RWPE1 (cell line): ENCODE results near the gene TNS4.

Experiments used
- CTCF ChIA-PET: fragments of 350-600 bp; sonication (Branson Sonifier 250); formaldehyde crosslinking; extraction: SDS; loops from one replicate; lab custom pipeline; 2021; lab: Yijun Ruan, JAX
- POLR2A ChIA-PET: fragments of 400-600 bp; formaldehyde crosslinking; extraction: SDS; loops from one replicate; lab custom pipeline; 2020; ENCODE audit warnings: antibody characterized with exemption; ENCODE audit not compliant: low non-redundant PET; lab: Yijun Ruan, JAX
- DNase-seq: peaks from one replicate; pipeline ENCODE4 v3.0.0; 2012; ENCODE audit warnings: low spot score
- H3K27ac ChIP-seq: fragments of 450-650 bp; 2 replicates; pipeline ENCODE4 v1.5.1; 2017
- TF ChIP-seq, protein P1 (sequence below): fragments of 450-650 bp; conservative IDR thresholded peaks from 2 replicates; pipeline ENCODE4 v1.5.1; 2017; ENCODE audit warnings: low read depth, mild to moderate bottlenecking

TNS4 gene

DNA sequence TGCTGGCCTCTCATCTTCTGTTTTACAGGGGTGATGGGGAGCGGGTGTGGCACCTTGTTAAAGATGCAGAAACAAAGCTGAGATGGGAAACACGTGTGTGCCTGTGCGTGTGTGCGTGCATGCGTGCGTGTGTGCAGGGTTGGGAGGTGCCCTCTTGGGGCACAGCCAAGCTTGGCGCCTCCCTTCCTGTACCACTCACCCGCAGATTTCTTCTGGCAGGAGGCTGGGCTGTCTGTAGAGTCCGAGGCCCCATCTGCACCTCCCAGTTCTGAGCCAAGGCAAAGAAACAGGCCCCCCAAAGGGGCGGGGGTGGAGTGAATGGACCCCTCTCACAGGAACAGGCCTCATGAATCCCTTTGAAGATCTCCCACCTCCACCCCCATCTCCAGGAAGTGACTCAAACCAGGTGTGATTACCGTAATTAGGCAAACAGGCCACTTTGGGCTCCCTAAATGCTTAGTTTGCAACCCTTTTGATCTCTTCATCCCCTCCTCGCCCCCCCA is 20.9 kb downstream of the TNS4 start:
- TF ChIP-seq, protein P1, sequence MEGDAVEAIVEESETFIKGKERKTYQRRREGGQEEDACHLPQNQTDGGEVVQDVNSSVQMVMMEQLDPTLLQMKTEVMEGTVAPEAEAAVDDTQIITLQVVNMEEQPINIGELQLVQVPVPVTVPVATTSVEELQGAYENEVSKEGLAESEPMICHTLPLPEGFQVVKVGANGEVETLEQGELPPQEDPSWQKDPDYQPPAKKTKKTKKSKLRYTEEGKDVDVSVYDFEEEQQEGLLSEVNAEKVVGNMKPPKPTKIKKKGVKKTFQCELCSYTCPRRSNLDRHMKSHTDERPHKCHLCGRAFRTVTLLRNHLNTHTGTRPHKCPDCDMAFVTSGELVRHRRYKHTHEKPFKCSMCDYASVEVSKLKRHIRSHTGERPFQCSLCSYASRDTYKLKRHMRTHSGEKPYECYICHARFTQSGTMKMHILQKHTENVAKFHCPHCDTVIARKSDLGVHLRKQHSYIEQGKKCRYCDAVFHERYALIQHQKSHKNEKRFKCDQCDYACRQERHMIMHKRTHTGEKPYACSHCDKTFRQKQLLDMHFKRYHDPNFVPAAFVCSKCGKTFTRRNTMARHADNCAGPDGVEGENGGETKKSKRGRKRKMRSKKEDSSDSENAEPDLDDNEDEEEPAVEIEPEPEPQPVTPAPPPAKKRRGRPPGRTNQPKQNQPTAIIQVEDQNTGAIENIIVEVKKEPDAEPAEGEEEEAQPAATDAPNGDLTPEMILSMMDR, result no peak
- CTCF ChIA-PET, result interaction anchor here (0.7 to 1.2 kb wide), 2 partner anchors 13 to 79 kb away, joined by 3 to 7 read pairs; no protein-coding TSS in a partner anchor
- peak overlapping the region; percentile 100 for H3K27ac ChIP-seq
- DNase-seq, result peak; percentile 50
- POLR2A ChIA-PET, result no interaction called here

DNA sequence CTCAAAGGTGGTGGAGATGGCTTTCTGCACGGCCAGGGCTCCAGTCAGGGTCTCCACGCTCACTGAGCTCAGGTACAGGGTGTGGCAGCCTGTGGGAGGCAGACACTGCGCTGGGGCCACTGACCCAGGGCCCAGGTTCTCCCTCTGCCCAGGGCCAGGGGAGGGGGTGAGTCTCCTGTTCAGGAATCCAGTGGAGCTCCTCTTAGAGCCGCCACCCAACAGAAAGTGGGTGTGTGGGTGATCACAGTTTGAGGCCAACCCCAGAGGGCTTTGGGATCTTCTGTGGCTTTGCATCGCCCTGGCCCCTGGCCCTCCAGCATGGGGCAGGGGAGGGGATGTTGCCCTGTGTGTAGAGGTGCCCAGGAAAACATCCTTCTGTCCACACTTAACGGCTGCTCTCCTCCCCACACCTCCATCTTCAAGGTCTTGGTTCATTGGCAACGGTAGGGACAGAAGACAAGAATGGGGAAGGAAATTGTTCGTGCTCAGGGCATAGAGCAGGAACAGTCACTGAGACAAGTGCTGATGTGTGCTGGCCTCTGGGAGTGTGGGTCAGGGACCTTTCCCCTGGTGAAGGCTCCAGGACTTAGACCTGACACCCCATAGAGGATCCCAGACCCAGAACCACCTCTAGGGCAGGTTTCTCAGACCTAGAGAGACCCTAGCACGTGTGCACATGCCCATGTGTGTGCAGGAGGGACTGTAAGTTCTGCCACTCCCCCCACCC is 21.5 kb downstream of the TNS4 start:
- peak overlapping the region; percentile 100 for H3K27ac ChIP-seq
- ChIA-PET CTCF (interaction anchor here (0.7 to 1.2 kb wide), 2 partner anchors 13 to 80 kb away, joined by 3 to 7 read pairs; no protein-coding TSS in a partner anchor), POLR2A (no interaction called here)
- DNase-seq, result no peak
- TF ChIP-seq, protein P1, result no peak

DNA sequence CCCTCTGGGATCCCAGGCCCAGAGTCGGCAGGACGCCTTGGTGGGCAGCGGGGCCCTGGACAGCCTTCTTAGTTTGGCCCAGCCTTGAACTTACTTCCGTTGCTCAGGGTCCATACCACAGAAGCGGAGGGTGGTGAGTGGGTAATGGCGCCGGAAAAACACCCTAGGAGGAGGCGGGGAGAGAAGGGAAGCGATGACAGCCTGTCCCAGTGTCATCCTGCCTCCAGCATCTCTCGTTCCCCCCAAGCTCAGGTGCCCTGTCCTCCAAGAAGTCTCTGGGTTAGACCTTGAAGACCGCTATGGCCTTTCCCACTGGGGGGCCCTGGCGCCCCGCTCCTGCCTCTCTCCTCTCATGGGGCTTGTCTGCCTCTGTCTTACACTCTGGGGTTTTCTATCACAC is 22.9 kb downstream of the TNS4 start:
- POLR2A ChIA-PET, result no interaction called here
- CTCF ChIA-PET, result interaction anchor here (0.8 kb wide), 1 partner anchor 44 kb away, joined by 3 read pairs; no protein-coding TSS in a partner anchor
- DNase-seq, result no peak
- TF ChIP-seq, protein P1, result no peak
- peak overlapping the region; percentile 100 for H3K27ac ChIP-seq

DNA sequence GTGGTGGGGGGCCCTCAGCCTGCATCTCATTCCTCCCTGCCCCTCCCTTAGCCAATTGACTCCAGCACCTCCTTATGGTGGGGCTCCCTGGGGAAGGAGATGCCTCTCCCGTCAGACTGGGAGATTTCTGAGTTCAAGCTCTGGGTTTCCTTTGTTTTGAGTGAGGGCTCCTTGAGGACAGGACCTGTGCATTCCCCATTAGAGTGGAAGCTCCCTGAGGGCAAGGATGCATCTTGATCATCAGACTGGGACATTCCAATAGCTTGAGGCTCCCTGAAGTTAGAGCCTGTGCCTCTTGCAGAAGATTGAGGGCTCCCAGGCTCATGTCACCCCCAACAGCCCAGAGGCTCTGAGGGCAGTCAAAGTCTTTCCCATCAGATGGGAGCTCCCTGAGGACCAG is 23.6 kb downstream of the TNS4 start:
- H3K27ac ChIP-seq, result peak overlapping the region; percentile 100
- CTCF ChIA-PET, result interaction anchor here (0.6 to 0.8 kb wide), 2 partner anchors 45 to 74 kb away, joined by 3 read pairs; no protein-coding TSS in a partner anchor
- POLR2A ChIA-PET, result interaction anchor here (0.7 kb wide), 1 partner anchor 22 kb away, joined by 3 read pairs; no protein-coding TSS in a partner anchor
- no peak for DNase-seq
- TF ChIP-seq, protein P1, result no peak

DNA sequence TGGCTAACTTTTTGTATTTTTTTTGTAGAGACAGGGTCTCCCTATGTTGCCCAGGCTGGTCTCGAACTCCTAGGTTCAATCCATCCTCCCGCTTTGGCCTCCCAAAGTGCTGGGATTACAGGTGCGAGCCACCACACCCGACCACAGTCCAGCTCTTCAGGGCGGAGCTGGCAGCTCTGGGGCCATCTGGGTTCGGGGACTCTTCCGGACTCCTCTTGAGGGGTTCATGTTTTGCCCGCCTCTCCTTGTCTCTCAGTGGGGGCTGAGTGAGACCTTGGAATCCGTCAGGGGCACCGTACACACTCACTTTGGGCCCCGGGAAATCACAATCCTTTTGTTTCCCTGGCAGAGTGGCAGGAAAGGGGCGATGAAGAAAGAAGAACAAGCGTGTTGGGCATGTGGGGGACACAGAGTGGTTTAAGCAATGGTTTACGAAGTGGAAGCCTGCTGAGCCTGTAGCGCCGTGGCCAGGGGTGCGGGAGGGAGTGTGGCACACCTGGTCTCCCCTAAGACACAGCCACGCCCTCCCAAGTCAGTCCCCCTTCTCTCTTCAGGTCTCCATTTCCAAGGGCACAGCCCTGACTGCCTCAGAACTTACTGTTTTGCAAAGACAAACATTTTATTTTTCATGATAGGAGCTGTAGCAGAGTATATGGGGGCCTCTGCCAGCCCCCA is 26.1 kb downstream of the TNS4 start:
- TF ChIP-seq, protein P1, result no peak
- POLR2A ChIA-PET, result interaction anchor here (0.7 to 1.0 kb wide), 3 partner anchors 22 to 53 kb away, joined by 6 to 8 read pairs (median 6); no protein-coding TSS in a partner anchor
- CTCF ChIA-PET, result interaction anchor here (0.6 to 1.9 kb wide), 9 partner anchors 10 to 84 kb away, joined by 3 to 10 read pairs (median 4); partner anchors contain the start of gene TOP2A
- H3K27ac ChIP-seq, result peak overlapping the region; percentile 100
- DNase-seq, result no peak

DNA sequence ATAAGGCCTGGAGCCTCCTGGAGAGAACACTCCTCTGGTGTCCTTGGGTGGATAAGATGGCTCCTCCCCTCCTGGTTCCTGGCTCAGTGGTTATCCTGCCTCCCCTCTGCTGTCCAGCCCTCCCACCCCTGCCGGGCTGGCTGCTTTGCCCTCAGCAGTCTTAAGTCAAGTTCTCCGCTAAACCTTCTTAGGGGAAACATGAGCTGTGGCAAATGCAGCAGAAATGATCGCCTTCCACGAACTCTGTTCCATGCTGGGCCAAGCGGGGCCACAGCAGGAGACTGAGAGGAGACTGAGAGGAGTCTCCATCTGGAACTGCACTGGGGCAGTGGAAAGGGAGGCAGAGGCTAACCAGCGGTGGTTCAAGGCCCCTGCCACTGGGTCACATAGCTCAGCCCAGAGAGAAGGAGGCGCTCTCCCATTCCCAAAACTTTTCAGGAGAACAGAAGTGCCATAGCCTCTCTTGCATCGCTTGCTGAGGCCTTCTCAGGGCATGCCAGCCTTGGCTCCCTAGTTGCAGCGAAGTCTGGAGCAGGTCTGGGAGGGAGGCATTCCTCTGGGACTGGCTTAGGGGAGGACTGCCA is 26.9 kb downstream of the TNS4 start:
- peak overlapping the region; percentile 100 for H3K27ac ChIP-seq
- ChIA-PET CTCF (interaction anchor here (0.6 to 1.9 kb wide), 2 partner anchors 37 to 59 kb away, joined by 3 to 10 read pairs; no protein-coding TSS in a partner anchor), POLR2A (no interaction called here)
- TF ChIP-seq, protein P1, result no peak
- no peak for DNase-seq
